IPS DF 6.9 (cell line): Measurements from ENCODE around the gene ATPAF2.

ENCODE experiments used
- DNase-seq: peaks from one replicate; pipeline ENCODE4 v3.0.0-alpha.2; 2013; ENCODE audit warnings: low read depth, low spot score
- H3K27ac ChIP-seq: one replicate; pipeline ENCODE4 v1.5.1; 2013; ENCODE audit warnings: low read length, control low read depth
- H3K27me3 ChIP-seq: 2 replicates; pipeline ENCODE4 v1.6.1; 2013; ENCODE audit warnings: mild to moderate bottlenecking, low read length; ENCODE audit not compliant: control insufficient read depth, insufficient read depth
- H3K36me3 ChIP-seq: 2 replicates; pipeline ENCODE4 v1.6.1; 2013; ENCODE audit warnings: low read length; ENCODE audit not compliant: control insufficient read depth, insufficient read depth
- H3K4me1 ChIP-seq: 2 replicates; pipeline ENCODE4 v1.6.1; 2013; ENCODE audit warnings: low read length; ENCODE audit not compliant: control insufficient read depth, insufficient read depth
- H3K4me3 ChIP-seq: 2 replicates; pipeline ENCODE4 v1.5.1; 2013; ENCODE audit warnings: mild to moderate bottlenecking, low read length
- H3K9me3 ChIP-seq: 2 replicates; pipeline ENCODE4 v1.6.1; 2013; ENCODE audit warnings: low read length, inconsistent platforms; ENCODE audit not compliant: control insufficient read depth, insufficient read depth
- WGBS: extraction: QIAGEN DNeasy Blood & Tissue Kit; methylation state at CpG from one replicate; pipeline ENCODE4 v1.1.7; 2013; ENCODE audit warnings: mixed read lengths, missing lambda C conversion rate; ENCODE audit not compliant: insufficient read length, insufficient coverage; 5-methylcytosine and 5-hydroxymethylcytosine counted together

The ATPAF2 gene

DNA sequence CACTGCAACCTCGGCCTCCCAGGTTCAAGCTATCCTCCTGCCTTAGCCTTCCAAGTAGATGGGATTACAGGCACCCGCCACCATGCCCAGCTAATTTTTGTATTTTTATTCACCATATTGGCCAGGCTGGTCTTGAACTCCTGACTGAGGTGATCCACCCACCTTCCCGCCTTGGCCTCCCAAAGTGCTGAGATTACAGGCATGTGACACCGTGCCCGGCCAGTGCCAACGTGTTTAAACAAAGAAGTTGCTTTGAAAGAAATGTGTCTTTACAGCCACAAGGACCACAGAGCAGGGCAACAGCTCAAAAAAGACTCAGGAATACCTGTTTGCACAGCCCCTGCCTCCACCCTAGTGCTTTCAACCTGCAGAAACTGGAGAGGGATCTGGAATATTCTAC lies 25.0 kb downstream of the ATPAF2 start:
- Histone ChIP-seq H3K27me3 (no peaks in the 10 kb centered on the region), H3K4me3 (no peak overlapping the region), H3K4me1 (no peaks in the 10 kb centered on the region), H3K27ac (no peak overlapping the region), H3K36me3 (no peaks in the 10 kb centered on the region), H3K9me3 (no peaks in the 10 kb centered on the region)
- no peak for DNase-seq
- no CpG with 5 or more reads among the region's 6 CpGs for WGBS

DNA sequence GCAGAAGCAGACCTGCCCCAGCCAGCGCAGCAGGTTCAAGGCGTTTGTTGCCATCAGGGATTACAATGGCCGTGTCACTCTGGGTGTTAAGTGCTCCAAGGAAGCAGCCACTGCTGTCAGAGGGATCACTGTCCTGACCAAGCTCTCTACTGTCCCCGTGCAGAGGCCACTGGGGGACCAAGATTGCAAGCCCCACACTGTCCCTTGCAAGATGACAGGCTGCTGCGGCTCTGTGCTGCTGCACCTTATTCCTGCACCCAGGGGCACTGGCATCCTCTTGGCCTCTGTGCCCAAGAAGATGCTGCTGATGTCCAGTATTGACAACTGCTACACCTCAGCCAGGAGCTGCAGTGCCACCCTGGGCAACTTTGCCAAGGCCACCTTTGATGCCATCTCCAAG lies 27.7 kb downstream of the ATPAF2 start:
- Histone ChIP-seq H3K36me3 (no peaks in the 10 kb centered on the region), H3K27ac (no peak overlapping the region), H3K4me1 (no peaks in the 10 kb centered on the region), H3K27me3 (no peaks in the 10 kb centered on the region), H3K4me3 (no peak overlapping the region), H3K9me3 (no peaks in the 10 kb centered on the region)
- no peak for DNase-seq
- WGBS: no CpG with 5 or more reads among the region's 5 CpGs

DNA sequence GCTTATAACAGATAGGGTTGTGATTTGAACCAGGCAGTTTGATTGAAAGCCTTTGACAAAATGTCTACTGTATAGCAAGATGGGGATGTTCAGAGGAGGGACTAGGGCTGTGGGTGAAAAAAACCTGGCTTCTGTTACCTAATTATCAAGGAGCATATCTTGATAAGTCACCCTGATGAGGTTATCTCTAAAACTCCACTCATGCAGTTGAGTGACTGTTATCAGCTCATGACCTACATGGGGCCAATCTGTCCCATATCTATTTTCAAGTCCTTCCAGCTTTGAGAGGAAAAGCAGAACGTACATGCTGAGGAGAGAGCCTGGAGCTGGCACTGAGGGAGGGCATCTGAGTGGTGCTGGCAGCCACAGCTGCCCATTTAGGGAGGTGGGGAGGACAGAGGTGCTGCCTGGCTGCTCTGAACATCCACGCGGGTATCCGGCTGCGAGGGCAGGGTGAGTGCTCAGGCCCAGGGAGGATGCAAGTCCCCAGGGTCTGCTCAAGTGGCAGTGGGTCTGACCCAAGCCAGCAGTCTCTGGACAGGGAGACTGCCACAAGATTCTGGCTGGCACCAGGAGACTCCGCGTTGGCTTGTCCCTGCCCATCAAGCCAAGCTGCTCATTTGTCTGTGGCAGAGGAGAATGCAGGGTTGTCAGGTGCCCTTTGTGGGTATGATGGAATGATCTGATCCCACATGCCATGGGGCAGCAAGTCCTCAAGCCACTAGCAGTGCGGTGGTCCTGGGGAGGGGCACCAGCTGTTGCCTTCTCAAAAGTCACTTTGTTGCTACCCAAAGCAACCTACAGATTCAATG lies 29.2 kb downstream of the ATPAF2 start:
- H3K36me3 ChIP-seq: no peaks in the 10 kb centered on the region
- WGBS: no CpG with 5 or more reads among the region's 8 CpGs
- no peaks in the 10 kb centered on the region for H3K27me3 ChIP-seq
- no peaks in the 10 kb centered on the region for H3K9me3 ChIP-seq
- no peak overlapping the region for H3K27ac ChIP-seq
- H3K4me1 ChIP-seq: no peaks in the 10 kb centered on the region
- H3K4me3 ChIP-seq: no peak overlapping the region
- no peak for DNase-seq

DNA sequence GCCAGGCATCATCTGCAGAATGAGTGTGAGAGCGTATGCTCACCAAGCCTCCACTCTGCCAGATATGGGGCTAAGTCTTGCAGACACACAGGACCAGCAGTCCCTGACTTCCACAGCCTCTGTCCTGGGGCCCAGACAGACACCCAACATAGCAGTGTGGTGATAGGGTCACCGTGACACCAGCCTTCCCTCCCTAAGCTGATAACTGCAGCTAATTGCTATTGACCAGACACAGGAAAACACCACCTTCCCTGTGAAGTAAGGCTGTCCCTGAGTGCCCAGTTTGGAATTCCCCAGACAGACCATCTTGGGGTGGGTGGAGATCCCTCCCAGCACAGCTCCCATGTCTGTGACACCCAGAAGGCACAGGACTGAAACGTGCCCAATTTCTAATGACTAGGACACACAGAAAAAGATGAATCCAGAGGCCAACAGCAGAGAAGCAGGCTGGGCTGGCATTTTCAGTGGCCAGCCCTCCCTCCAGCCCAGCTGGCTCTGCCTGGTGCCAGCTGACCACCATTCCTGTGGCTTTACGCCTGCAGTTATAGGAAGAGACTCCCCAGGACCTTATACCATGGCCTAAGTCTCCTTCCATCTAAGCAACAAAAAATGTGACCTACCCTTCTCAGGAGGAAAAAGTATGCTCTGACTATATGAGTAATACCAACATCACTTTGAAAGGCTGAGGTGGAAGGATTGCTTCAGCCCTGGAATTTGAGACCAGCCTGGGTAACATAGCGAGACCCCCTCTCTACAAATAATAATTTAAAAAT lies 30.3 kb downstream of the ATPAF2 start:
- no peak for DNase-seq
- no peaks in the 10 kb centered on the region for H3K9me3 ChIP-seq
- H3K4me1 ChIP-seq: no peaks in the 10 kb centered on the region
- H3K27ac ChIP-seq: no peak overlapping the region
- WGBS: no CpG with 5 or more reads among the region's 5 CpGs
- H3K27me3 ChIP-seq: no peaks in the 10 kb centered on the region
- H3K4me3 ChIP-seq: no peak overlapping the region
- H3K36me3 ChIP-seq: no peaks in the 10 kb centered on the region

DNA sequence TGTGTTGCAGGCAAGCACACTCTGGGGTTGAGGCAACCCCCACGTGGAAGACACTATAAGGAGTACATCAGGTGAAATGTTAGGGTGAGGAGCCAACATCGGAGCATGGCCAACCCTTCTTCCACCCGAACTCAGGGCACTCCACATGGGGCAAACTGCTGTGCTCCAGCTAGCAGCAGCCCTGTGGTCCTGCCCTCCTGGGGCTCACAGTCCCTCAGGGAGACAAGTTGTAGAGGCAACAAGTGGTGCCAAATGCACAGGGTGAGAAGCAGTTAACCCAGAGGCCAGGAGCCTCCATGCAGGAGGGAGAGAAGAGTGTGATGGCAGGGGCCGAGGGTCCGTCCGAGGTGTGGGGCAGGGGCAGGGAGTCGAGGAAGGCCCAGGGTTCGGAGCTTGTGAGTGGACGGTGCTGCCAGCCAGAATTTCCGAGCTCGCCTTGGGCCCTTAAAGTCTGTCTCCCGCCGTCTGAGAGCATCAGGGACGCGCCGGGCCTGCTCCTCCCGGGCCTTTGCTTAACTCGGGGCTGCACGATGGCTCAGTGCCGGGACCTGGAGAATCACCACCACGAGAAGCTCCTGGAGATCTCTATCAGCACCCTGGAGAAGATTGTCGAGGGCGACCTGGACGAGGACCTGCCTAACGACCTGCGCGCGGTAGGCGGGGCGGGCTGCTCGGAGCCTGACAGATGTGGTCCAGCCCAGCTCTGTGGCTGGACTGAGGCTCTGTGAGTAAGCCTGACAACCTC lies 32.3 kb downstream of the ATPAF2 start:
- WGBS: no CpG with 5 or more reads among the region's 31 CpGs
- no peak overlapping the region for H3K27ac ChIP-seq
- no peaks in the 10 kb centered on the region for H3K9me3 ChIP-seq
- H3K36me3 ChIP-seq: no peaks in the 10 kb centered on the region
- no peak for DNase-seq
- H3K27me3 ChIP-seq: no peaks in the 10 kb centered on the region
- H3K4me3 ChIP-seq: no peak overlapping the region
- no peaks in the 10 kb centered on the region for H3K4me1 ChIP-seq

DNA sequence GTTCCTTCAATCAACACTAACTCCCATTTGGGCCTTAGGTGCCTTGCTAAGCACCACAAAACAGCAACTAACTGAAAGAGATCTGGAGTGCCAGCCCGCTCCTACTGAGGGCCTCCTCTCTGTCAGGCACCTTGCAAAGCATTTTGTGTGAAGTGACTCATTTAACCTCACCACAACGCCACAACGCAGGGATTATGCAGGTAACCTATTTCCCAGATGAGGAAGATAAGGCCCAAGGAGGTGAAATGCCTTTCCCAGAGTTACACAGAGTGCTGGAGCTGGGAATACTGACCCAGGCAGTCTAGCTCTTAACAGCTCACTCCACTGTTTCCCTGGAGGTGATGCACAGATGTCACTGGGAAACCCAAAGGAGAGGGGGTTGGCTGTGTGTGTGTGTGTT lies 33.5 kb downstream of the ATPAF2 start:
- Histone ChIP-seq H3K4me1 (no peaks in the 10 kb centered on the region), H3K27ac (no peak overlapping the region), H3K9me3 (no peaks in the 10 kb centered on the region), H3K4me3 (no peak overlapping the region), H3K27me3 (no peaks in the 10 kb centered on the region), H3K36me3 (no peaks in the 10 kb centered on the region)
- no peak for DNase-seq
- no CpG with 5 or more reads among the region's 3 CpGs for WGBS

DNA sequence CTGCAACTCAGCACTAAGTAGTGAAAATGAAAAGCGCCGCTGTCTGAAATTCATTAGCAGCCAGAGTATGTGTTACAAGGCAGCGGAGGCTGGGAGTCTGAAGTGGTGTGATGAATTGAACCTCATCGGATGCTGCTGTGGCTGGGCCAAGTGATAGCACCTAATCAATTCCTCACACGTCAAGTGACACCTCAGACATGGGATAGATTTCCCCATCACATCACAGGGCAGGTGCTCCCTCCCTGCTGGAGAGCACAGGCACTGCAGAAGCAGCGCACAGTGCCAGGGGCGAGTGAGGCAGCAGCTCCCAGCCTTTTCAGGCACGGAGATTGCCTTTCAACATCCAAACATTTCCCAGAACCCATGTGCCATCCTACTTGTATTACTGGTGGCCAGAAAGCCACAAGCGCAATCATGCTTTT lies 34.1 kb downstream of the ATPAF2 start:
- DNase-seq: no peak
- H3K4me3 ChIP-seq: no peak overlapping the region
- H3K27ac ChIP-seq: no peak overlapping the region
- H3K9me3 ChIP-seq: no peaks in the 10 kb centered on the region
- WGBS: no CpG with 5 or more reads among the region's 9 CpGs
- no peaks in the 10 kb centered on the region for H3K36me3 ChIP-seq
- no peaks in the 10 kb centered on the region for H3K27me3 ChIP-seq
- no peaks in the 10 kb centered on the region for H3K4me1 ChIP-seq

DNA sequence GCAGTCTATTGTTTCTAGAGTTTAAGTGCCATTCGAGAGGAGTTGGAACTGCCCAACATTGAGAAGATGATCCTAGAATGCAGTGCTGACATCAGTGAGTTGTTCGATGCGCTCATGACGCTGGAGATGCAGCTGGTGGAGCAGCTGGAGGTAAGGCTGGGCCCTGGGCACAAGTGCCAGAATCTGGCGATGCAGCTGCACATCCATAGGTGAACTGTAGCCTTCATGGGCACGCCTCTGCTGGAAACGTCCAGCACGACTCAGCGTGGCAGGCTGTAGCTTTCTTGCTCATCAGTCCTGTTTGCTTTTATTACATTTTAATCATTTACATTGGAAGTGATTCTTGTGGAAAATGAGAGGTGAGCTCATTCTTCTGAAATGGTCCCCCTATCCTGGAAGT lies 34.6 kb downstream of the ATPAF2 start:
- H3K27ac ChIP-seq: no peak overlapping the region
- H3K36me3 ChIP-seq: no peaks in the 10 kb centered on the region
- H3K9me3 ChIP-seq: no peaks in the 10 kb centered on the region
- no peak for DNase-seq
- H3K4me1 ChIP-seq: no peaks in the 10 kb centered on the region
- WGBS: no CpG with 5 or more reads among the region's 9 CpGs
- no peaks in the 10 kb centered on the region for H3K27me3 ChIP-seq
- no peak overlapping the region for H3K4me3 ChIP-seq

DNA sequence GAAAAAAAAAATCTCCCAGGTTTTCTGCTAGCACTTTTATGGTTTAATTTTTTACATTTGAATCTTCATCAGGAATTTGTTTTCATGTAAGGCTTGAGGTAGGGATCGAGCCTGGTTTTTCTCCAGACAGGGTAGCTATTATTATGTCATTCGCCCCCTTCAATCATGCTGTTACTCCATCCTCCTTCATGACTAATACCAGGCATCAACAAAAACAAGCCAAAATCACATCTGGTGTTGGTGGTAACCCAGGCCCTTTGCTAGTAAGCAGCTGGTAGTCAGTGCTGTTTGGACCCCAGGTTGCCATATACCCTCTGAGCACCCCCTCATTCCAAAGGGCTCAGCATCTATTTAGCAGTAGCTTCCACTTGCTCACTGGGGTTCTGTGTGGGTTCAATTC lies 36.8 kb downstream of the ATPAF2 start:
- Histone ChIP-seq H3K27ac (no peak overlapping the region), H3K36me3 (no peaks in the 10 kb centered on the region), H3K9me3 (no peaks in the 10 kb centered on the region), H3K27me3 (no peaks in the 10 kb centered on the region), H3K4me1 (no peaks in the 10 kb centered on the region), H3K4me3 (no peak overlapping the region)
- WGBS: no CpG with 5 or more reads among the region's 2 CpGs
- no peak for DNase-seq

DNA sequence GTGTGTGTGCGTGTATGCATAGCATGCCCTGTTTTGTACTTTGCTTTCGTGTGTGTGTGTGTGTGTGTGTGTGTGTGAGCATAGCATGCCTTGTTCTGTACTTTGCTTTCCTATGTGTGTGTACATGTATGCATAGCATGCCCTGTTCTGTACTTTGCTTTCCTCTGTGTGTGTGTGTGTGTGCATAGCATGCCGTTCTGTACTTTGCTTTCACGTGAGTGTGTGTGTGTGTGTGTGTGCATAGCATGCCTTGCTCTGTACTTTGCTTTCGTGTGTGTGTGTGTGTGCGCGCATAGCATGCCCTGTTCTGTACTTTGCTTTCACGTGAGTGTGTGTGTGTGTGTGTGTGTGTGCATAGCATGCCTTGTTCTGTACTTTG lies 38.9 kb downstream of the ATPAF2 start:
- Histone ChIP-seq H3K4me3 (no peak overlapping the region), H3K27me3 (no peaks in the 10 kb centered on the region), H3K36me3 (no peaks in the 10 kb centered on the region), H3K9me3 (no peaks in the 10 kb centered on the region), H3K4me1 (no peaks in the 10 kb centered on the region), H3K27ac (no peak overlapping the region)
- WGBS: no CpG with 5 or more reads among the region's 8 CpGs
- no peak for DNase-seq
